GM21825 (cell line): Measurements from ENCODE around the gene FBXO38.
A peak's percentile ranks its signal among the peaks of the same experiment; 100 is the strongest.

Experiments
- ATAC-seq: cut with Tn5 transposase; IDR thresholded peaks from one replicate; pipeline ENCODE4 v1.9.1; 2021; ENCODE audit warnings: mild to moderate bottlenecking, moderate library complexity; ENCODE audit not compliant: unreplicated experiment

Gene FBXO38, protein sequence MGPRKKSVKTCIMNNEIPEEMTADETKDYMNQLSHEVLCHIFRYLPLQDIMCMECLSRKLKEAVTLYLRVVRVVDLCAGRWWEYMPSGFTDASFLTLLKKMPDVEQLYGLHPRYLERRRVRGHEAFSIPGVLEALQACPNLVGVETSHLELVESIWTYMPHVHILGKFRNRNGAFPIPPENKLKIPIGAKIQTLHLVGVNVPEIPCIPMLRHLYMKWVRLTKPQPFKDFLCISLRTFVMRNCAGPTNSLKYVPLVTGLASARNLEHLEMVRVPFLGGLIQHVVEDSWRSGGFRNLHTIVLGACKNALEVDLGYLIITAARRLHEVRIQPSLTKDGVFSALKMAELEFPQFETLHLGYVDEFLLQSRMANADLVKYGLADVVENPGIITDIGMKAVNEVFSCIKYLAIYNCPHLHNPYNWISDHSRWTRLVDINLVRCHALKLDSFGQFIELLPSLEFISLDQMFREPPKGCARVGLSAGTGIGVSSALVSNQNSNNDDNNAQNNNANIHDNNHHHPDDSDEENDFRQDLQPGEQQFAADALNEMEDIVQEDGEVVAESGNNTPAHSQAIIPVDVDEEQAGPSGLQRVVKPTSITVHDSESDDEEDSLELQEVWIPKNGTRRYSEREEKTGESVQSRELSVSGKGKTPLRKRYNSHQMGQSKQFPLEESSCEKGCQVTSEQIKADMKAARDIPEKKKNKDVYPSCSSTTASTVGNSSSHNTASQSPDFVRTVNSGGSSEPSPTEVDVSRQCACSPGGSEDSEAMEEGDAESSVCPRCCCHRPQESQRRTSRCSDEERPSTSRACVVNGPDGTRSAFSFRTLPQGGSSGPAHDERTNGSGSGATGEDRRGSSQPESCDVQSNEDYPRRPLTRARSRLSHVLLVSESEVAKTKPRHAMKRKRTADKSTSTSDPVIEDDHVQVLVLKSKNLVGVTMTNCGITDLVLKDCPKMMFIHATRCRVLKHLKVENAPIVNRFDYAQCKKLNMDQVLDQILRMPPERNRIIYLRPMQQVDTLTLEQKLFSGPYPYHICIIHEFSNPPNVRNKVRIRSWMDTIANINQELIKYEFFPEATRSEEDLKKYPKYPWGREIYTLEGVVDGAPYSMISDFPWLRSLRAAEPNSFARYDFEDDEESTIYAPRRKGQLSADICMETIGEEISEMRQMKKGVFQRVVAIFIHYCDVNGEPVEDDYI

DNA sequence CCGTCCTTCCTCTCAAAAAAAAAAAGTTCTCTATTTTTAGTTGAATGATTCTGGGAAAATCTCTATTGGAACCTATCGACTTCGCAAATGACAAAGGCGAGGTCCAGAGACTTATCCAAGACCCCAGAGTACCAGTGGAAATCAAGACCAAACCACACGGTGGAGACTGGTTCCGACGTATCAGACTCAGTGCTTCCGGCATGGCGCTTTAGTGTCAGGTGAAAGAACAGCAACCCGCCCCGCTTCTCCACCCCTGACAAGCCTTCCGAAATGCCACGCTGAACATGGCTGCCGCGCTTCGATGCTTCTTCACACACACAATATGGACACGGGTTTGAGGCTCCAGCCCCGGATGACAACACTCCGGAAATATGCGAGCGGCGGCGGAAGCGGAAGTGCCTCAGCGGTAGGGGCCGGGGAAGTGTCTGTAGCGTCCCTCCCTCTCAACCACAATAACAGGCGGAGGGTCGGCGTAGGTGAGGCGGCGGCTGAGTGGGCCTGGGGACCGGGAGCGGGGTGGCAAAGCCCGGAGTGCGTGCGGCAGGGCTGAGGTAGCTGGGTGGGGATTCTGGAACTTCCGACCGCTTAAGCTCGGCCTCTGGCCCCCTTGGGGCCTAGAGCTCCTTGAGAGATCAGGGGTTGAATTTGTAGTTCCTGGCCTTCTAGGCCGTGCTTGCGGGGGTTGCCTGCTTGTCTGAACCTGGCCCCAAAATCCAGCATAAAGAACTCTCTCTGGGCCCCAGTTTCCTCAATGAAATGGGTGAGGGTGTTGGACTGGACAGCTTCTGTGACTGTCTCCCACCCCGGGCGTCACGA, at the start of gene FBXO38:
TSS of gene FBXO38 (plus strand) at position 395 of the 816 bp plus-strand sequence. CDS start 10,819 bp downstream, outside the sequence.
- peak; percentile 99 for ATAC-seq

DNA sequence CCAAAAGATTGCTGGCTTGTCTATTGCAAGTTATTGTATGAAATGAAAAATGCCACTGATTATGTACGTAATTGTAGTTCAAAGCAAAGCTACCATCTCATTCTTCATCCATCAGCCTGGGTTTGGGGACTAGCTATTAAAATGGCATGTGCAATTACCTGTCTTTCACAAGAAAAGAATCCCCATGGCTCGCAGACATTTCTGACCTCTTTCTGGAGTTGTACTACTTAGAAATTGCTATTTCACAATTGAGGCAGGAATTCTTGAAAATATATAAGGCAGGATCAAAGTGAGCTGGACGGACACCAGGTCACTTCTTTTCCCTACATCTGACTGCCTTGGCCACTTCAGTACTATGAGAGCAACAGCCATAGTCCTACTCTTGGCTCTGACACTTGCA, 48.5 kb upstream of the FBXO38 start, which contains the start of gene SPINK9:
TSS of gene SPINK9 (plus strand) at position 301 of the 400 bp plus-strand sequence. CDS start at position 356, 55 bp downstream.
- no peak for ATAC-seq

DNA sequence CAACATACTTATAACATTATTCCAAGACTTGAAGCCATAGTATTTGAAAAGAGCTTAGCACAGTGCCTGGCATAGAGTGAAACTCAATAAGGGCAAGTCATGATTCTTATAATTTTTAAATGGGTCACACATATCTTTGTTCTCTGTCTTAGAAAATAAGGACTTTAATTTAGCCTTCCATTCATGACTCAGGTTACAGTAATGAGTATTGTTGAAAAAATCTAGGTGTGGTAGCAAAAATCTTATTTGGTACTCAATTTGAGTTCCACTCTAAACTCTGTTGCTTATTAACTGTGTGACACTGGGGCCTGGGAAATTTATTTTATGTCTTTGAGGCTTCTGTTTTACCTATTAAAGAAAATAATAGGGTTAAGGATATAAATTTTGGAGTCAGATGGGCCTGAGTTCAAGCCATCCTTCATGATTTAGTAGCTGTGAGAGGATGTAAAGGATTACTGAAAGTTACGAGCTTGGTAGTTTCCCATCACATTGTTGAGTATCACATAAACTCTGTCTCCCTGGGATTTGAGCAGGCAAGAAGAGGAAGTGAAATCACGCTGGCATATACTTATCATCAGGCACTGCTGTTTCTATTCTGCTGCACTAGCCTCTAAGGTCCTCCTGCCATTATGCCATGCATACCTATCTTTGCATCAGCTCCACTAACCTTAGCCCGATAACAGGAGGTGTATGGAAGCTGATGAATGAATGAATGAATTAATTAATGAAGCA, 46.9 kb upstream of the FBXO38 start:
- ATAC-seq = peak; percentile 80

DNA sequence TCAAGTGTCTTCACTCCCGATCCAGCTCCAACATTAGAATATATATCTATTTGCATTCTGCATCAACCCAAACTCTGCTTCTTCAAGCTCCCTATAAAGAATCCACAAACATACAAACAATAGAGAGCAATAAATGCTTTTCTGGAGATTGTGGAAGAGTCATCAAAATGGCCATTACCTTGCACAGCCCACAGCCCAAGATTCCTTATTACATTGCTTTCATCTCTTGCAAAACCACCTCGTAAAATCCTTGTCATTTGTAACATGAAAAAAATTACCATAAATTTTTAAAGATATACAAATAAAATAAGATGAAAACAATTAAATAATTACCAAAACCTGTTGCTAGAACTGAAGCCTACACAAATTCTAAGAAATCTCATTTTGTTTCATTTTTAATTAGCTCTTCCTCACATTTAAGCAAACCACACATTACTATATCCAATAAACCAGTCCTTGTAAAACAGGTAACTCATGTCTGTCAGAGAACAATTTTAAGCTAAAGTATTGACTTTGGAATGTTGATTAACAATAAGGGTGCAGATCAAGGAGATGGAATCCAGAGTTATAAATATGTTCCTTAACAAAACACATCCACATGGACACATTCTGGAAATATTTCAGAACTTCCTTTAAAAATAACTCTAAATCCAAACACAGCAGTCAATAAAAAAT, 41.2 kb upstream of the FBXO38 start:
- no peak for ATAC-seq

DNA sequence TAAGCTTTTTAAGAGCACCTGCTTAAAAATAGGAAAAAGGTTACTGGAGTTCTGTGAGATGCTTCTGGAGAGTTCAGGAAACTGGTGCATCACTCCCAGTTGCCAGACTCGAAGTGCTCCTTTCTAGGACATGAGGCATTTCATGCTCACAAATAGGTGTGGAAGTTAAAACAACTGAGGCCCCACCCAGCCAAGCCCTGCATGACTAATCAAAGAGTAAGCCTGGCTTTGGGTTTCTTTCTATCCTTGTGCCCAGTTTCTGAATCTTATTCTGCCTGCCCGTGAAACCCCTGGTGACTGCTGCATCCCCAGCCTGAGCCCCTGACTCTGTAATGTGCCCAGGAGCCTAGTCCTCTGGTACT, 40.7 kb upstream of the FBXO38 start:
- ATAC-seq = no peak

DNA sequence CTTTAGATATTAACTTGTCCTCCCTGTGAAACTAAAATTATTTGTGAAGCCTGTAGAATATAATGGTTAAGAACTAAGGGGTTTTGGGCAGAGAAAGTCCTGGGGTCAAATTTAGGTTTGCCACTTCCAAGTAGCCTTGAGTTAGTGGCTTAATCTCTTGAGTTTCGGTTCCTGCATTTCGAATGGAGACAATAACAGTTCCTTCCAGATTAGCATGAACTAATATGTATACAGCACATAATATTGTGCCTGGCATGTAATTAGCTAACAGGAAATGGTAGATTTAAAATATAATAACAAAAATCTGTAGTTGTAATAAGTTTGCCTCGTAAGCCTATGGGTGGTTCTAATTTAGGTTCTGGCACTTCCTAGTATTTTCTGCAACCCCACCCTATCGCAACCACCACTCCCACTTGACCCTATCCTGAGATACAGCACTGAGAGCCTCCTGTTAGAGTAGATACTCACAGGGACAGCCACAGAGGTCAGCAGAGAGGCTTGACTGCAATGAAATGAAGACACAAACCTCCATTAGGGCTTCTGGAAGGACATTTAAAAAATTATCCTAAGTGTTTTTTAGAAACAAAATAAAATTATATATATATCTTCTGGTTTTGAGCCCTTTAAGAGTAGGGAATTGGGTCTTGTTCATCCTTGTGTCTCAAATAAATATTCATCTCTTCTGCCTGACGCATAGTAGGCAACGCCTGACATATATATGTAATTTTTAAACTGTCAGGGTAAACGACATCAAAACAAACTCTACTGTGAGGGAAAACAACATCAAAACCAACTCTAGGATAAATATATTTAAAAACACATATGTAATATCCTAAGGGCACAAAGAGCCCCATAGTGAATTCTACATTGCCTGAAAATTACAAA, 39.9 kb upstream of the FBXO38 start:
- ATAC-seq = no peak

DNA sequence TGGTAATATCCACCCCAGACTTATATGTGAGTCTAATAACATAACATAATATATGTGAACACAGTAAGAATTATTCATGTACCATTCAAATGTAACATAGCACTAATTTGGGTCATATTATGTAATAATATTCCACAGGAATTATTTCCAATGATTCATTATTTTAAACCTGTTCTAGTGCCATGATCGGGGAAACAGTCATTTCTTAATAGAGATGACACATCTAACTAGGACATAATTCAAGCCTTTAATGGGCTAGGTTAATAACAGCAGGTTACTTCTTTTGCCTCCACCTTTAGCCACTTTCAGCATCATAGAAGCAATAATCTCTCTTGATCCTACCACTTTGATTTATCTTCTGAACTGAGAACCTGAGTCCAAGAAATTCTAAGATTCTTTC, 36.1 kb upstream of the FBXO38 start:
- no peak for ATAC-seq

DNA sequence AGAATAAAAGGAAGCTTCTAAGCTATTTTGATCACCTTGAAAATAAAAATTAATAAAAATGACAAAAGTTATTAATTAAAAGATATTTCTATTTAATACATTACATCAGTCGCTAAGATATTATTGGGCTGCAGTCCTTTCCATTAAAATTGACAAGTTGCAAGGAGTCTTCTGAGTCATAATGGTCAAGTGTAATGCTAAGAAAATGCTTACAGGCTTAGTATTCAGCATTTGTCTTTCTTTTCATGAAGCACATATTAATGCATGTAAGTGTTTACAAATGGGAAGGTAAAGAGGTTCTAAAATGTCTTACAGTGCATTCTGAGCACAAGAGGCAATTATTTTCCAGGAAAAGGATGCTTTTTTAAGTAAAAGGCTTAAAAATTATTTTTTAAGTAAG, 31.1 kb upstream of the FBXO38 start:
- no peak for ATAC-seq

DNA sequence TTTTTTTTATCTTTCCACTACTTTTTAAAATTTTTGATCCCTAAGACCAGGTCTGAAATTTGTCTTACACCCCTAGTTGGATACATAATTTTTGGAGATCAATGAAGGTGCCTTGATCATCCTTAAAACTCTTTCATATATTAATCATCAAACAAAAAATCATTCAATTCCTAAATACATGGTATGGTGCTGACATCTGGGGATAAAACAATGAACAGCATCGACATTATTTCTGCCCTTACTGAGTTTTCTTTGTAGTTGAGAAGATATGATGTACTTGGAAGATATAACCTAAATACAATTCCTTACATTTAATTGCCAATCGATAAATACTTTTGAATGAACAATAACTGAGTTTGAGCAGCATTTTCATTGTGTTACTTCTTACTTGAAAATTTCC, 30.1 kb upstream of the FBXO38 start:
- ATAC-seq = no peak

DNA sequence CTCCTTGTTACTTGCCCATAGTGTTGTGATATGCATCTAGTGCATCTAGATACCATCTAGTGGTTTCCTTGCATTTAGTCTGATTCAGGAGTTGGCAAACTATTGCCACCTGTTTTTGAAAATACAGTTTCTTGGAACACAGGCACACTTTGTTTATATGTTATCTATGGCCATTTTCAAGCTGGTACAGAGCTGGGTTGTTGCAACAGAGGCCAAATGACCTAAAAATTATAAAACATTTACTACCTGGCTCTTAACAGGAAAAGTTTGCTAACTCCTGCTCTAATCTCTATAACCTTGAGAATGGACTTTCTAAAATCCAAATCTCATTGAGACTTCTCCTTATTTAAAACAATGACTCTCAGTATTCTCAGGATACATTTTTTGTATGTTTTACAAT, 19.4 kb upstream of the FBXO38 start:
- ATAC-seq = no peak

DNA sequence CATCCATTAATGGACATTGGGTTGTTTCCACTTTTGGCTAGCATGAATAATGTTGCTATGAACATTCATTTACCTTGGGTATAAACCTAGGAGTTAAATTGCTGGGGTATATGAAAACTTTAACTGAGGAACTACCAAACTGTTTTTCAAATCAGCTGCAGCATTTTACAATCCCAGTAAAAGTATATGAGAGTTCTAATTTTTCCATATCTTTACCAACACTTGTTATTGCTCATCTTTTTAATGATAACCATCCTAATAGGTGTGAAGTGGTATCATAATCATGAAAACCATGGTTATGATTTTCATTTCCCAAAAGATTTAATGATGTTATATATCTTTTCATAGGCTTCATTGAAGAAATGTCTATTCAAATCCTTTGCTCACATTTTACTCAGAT, 15.5 kb upstream of the FBXO38 start:
- ATAC-seq = no peak

DNA sequence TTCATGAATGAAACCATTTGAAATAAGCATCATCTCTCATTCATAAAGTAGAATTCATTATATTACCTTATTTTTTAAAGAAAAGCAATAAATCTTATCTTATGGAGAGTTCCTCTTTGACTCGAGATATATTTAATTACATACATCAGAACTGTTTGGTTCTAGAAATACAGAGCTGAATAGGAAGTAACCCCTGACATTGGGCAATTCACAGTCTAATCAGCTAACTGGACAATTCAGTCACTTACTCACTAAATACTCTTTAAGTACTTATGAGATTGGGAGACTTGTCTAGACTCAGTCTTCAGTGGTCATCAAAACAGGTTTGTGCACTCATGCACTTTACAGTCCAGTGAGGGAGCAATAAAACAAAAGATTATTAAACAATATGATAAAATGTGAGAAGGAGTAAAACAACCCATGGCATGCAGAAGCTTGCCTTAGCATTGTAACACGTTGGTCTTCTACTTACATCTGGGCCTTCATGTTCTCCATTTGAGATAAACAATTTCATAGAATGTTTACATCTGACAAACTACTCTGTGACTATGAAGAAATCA, 11.5 kb upstream of the FBXO38 start:
- no peak for ATAC-seq

DNA sequence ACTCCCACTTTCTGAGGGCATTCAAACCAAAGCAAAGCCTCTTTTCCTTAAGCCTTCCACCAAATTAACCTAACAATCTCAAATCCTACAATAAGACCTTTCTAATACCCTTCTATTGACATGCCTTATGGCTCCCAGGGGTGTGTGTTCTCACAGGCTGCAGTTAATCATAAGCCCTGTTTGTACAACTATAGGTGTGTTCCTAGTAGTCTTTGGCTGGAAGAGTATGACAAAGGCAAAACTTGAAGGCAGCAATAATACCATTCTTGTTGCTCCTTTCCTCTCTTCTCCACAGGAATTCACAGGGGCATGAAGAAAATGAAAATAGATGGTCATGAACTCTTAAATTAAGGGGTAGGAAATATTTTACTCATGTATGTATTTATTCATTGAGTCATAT, 10.9 kb upstream of the FBXO38 start:
- ATAC-seq = no peak

DNA sequence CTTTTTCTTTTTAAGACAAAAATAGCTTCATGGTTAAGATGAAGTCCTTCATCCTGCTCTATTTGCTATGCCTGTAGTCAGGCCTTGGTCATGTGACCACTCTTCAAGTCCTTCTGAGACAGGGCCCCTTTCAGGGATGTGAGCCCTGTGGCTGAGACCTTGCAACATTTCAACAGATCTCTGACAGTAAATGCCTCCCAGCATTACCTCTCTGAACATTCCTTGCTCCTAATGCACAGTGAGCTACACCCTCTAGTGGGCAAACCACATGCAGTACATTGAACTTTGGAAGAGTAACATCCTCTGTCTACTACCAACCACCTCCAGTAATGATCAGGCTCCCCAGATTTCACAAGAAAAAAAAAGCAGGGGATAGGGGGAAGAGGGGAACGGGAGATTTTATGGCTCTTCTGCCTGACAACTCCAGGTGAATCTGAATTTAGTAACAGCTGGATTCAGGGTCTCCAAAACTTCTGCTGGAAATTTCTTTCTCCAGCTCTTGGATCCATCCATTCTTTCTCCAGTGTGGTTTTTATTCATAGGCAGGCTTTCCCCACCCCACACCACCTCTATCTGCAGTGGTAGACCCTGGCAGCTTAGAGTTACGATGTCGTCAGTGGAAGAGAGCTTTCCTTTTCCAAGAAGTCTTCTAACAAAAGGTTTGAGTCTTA, 8.9 kb upstream of the FBXO38 start:
- peak; percentile 91 for ATAC-seq

DNA sequence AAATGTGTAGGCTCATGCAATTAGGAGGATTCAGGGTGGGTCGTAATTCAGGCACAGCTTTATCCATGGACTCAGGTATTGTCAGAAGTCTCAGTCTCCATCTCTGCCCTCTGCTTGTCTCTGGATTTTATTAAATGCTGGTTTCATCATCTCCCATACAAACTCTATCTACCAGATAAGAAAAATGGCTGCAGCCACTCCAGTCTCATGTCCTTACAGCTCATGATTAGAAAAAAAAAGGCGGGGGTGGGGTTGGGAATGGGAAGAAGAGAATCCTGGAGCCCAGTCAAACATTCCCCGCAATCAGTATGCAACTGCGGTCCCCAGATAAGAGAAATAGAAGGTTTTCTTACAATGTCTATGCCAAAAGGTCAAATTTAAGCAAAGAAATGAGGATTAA, 7.6 kb upstream of the FBXO38 start:
- ATAC-seq = no peak

DNA sequence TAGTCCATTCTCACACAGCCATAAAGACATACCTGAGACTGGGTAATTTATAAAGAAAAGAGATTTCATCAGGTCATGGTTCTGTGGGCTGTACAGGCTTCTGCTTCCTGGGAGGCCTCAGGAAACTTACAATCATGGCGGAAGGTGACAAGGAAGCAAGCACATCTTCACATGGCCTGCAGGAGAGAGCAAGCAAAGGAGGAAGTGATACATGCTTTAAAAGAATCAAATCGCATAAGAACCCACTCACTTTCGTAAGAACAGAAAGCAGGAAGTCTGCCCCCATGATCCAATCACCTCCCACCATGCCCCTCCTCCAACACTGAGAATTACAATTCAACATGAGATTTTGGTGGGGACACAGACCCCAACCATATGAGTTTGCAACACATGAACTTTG, 5.1 kb upstream of the FBXO38 start:
- ATAC-seq = no peak

DNA sequence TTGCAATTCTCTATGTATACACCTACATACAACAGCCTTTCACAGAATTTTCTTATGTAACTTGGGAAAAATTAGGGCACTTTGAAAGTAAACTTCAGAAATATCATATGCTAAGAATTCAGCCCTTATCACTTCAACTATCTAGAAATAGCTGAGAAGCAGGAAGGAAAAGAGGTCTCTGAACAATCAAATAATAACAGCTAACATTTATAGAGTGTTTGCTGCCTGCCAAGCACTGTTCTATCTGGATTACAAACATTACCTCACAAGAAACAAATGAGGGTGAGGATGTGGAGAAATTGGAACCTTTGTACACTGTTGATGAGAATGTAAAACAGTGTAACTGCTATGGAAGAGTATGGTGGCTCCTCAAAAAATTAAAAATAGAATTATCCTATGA, 4.4 kb upstream of the FBXO38 start:
- no peak for ATAC-seq
